Central memory CD4-positive, alpha-beta T cell (primary cell): ENCODE results near the gene POLR3G.

Experiments
- DNase-seq: peaks from one replicate; pipeline ENCODE4 v3.0.0; 2022

Gene POLR3G

DNA sequence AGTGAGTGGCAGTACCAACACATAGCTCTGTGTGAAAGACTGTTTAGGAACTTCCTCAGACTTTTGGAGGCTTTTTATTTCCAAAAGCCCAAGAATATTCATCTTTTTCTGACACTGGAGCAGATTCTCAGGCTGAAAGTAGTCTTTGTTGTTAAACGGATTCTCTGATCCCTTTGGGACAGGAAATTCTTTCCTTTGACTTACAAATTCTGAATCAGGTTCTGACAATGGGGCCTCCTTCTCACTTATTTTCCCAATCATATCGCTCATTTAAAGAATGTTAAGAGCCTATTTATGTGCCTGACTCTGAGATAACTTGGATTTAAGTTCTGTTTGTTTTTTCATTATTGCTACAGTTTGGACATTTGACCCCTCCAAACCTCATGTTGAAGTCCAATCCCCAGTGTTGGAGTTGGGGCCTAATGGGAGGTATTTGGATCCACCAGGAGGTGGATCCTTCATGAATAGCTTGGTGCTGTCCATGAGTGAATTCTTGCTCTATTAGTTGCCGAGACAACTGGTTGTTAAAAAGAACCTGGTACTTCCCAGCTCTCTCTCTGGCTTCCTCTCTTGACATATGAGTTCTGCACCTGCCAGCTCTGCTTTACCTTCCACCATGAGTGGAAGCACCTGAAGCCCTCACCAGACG is 79.8 kb downstream of the POLR3G start:
- DNase-seq: no peak

DNA sequence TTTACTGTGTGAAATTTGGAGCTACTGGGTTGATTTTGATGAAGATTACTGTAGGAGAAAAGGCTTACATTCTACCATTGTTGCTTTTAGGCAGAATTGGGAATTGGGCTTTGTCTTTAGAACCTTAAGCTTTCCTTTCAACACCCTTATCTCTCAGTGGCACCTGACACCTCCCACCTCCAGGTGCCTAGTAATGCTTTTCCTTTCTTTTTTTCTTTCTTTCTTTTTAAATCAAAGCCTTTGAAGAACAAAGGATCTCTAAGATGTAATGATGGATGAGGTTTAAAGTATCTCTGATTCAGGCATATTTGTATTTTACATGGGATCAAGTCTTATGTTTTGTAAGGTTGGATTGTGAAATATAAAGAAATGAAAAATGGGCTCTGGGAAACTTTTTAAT is 81.0 kb downstream of the POLR3G start:
- DNase-seq: no peak

DNA sequence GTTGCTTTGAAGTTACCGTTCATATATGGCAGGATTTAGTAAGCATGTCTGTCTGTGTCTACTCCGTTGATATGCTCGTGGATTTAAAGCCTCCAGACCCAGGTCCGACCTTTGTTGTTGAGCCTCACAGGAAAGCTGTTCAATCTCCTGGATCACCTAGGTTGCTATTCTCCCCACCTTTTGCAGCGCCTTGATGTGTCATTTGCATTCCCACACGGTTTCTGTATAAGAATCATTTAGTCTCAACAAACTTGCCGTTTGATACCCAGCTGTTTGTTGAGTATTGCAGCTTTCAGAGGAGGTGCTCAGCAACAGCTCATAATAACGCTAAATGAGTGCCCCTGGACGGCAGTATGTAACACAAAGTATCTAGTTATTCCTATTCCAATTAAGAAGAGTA is 82.7 kb downstream of the POLR3G start:
- DNase-seq: no peak

DNA sequence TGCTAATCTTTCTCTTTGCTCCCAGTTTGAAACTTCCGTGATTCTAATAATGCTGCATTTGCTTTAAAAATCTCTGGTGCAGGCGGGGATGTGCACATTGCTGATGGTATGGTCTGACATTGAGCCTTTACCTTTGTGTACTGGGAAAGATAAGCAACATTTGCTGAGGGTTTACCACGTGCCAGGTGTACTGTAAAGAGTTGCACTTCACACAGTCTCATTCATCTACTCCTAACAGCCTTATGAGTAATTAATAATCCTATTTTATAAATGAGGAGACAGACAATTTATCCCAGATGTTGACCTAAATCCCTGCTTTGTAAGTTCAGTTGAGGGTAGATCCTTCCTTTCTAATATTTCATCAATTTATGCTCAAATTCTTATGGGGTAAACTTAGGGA is 83.2 kb downstream of the POLR3G start:
- no peak for DNase-seq

DNA sequence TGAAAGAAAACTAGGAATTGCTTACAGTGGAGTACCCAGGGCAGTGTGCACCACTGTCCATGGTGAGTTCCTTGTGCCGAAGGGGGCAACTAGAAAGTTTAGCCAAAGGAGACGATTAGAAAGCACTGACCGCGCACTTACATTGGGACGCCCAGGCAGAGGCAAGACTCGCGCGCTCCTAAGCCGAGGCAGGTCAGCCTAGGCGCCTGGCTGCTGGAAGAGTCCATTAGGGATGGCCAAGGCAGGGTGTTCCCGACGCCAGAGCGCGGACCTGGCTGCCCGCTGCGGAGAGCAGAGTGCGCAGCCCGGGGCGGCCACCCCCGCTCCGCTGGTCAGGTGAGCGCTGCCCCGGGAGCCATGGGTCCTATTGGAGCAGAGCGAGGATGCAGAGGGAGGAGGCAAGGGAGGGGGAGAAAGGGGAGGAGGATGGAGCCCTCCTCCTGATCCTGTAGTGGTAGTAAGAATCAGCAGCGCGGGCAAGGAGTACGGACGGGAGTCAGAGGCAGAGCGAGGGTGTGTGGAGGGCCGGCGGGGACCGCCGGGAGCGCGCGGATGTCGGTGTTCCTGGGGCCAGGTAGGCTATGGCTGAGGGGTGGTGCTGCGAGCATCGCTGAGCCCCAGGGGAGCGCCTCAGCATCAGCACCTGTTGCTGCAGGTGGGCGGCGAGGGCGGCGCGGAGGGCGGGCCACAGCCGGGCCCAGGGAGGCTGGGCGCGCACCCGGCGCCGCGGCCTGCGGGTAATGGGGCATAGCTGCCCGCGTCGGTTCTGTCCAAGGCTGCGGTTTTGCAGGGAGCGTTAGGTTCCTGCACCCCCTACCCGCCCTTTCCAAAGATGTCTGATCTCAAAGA is 83.9 kb downstream of the POLR3G start, which contains the start of gene ADGRV1:
Gene ADGRV1, plus strand, starts transcription at position 454 of the 849 bp plus-strand sequence. Its CDS starts 99 bp downstream, at position 553.
- no peak for DNase-seq

DNA sequence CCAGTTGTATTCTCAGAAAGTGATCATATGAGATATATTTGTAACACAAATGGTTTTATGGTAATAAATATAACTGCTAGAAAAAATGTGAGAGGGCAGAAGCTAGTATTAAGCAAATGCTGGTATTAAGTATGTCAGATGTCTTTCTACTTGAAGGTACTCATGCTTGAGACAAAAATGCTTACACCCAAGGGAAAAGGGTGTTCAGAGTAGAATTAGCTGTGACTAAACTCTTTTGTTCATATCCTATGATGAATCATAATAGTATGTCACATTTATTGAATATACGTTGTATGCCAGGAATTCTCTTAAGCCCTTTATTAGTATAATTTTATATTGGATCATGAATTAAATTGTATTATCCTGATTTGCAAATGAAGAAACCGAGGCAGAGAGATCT is 86.1 kb downstream of the POLR3G start:
- DNase-seq: no peak

- DNase-seq: no peak
Observed at GRCh38 chr5:90561766-90562165, 87.1 kb downstream of the POLR3G start.

GRCh38 chr5:90562341-90562740 is 87.7 kb downstream of the POLR3G start:
- no peak for DNase-seq

DNA sequence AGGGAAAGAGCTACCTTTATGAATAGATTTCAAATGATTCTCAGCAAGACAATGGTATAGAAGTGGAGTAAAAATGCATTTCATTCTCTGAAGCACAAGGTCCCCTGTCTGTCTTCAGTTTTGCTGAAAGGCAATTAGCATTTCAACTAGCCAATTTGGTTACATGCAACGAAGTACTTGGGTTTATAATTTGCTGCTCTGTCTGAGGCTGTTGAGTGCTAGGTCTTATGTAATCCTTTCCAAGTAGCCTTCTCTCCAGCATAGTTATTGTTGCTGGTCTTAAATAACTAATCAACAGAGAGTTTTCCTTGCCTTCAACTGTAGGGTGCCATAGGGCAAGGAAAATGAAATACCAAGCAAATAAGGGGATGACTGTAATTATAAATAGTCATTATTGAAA is 88.4 kb downstream of the POLR3G start:
- DNase-seq: no peak
